Measurements from ENCODE around the gene RIPOR2. TPM values are rescaled to one million over a fixed set of nuclear protein-coding genes. Genes with fewer than 3 reads are reported as not detected.
A peak's percentile ranks its signal among the peaks of the same experiment; 100 is the strongest.

Gene RIPOR2
- total RNA-seq, 1 experiment from 2014 or later: 5.0 TPM

- Mint-ChIP-seq H3K4me1 (peaks cover 14 to 18% of the 10 kb centered on the region in 2 experiments; a peak in 3 of 4 replicates), H3K27ac (peak overlapping the region in 1 of 3 experiments; percentile 62; a peak in 1 of 7 replicates), H3K36me3 (ENCODE audit: insufficient read depth in 1 of 3, low read depth in 3 of 3) (peaks cover 0 to 11% (median 0%) of the 10 kb centered on the region in 3 experiments; a peak in 2 of 7 replicates), H3K4me3 (no peak overlapping the region), H3K27me3 (ENCODE audit: low read depth) (no peaks in the 10 kb centered on the region), H3K9me3 (no peaks in the 10 kb centered on the region; a peak in 1 of 5 replicates)
- no peak overlapping the region for H2BK15ac ChIP-seq (ENCODE audit: low read depth, low read length)
- no peak overlapping the region for H3K27ac ChIP-seq (ENCODE audit: insufficient read length, low read depth, low read length)
- DNase-seq: no peak
- H4K5ac ChIP-seq (ENCODE audit: insufficient read length, low read depth, low read length): no peak overlapping the region
- H2BK20ac ChIP-seq (ENCODE audit: low read depth, low read length, poor library complexity, severe bottlenecking): no peak overlapping the region
- H3K79me2 ChIP-seq (ENCODE audit: insufficient read depth, low read length): no peaks in the 10 kb centered on the region
- no peak overlapping the region for H3K4me2 ChIP-seq (ENCODE audit: insufficient read depth, insufficient read length, low read length)
- no peak overlapping the region for H3K18ac ChIP-seq (ENCODE audit: insufficient read length, low read depth, low read length)
- H3K56ac ChIP-seq (ENCODE audit: insufficient read length, low read depth, low read length): no peak overlapping the region
- H4K8ac ChIP-seq (replicated peaks; ENCODE audit: insufficient read length, low read depth, low read length): no peak overlapping the region
- no peaks in the 10 kb centered on the region for H3K4me1 ChIP-seq (ENCODE audit: insufficient read depth, low read length)
- H3K27me3 ChIP-seq (ENCODE audit: insufficient read depth, low read length): no peaks in the 10 kb centered on the region
- no peak overlapping the region for H3K9ac ChIP-seq (ENCODE audit: extremely low read depth, insufficient read length, low read length)
- H2BK120ac ChIP-seq (ENCODE audit: low read depth, low read length, poor library complexity, severe bottlenecking): no peak overlapping the region
- no peak overlapping the region for H2BK5ac ChIP-seq (ENCODE audit: insufficient read length, low read length)
- no peak overlapping the region for H3K4ac ChIP-seq (ENCODE audit: low read depth, low read length)
- no peaks in the 10 kb centered on the region for H3K79me1 ChIP-seq (ENCODE audit: insufficient read depth, low read depth, low read length, poor library complexity, severe bottlenecking)
- no peak for TF ChIP-seq CTCF (conservative IDR thresholded peaks at IDR 0.05)
- H2BK12ac ChIP-seq (ENCODE audit: insufficient read length, low read depth, low read length): no peak overlapping the region
- no peak overlapping the region for H3K14ac ChIP-seq (ENCODE audit: insufficient read depth, low read length)
- no peak overlapping the region for H3K23ac ChIP-seq (ENCODE audit: insufficient read length, low read depth, low read length)
- no peaks in the 10 kb centered on the region for H3K23me2 ChIP-seq (ENCODE audit: insufficient read length, low read depth, low read length, poor library complexity, severe bottlenecking)
- no CpG with 5 or more reads among the region's 6 CpGs for WGBS (ENCODE audit: extremely low coverage, insufficient read length, low lambda C conversion rate)
- H4K91ac ChIP-seq (ENCODE audit: insufficient read length, low read depth, low read length): no peak overlapping the region
- H4K20me1 ChIP-seq (ENCODE audit: control insufficient read depth, insufficient read depth, insufficient read length): no peaks in the 10 kb centered on the region
- H3T11ph ChIP-seq (ENCODE audit: low read length): no peak overlapping the region
- no peak overlapping the region for H2AK5ac ChIP-seq (ENCODE audit: insufficient read length, low read length)
- no peaks in the 10 kb centered on the region for H3K9me3 ChIP-seq (ENCODE audit: control insufficient read depth, low read depth, low read length)
- no peak overlapping the region for H2AFZ ChIP-seq (ENCODE audit: low read length)
Observed at GRCh38 chr6:24900917-24901697, 34.7 kb downstream of the RIPOR2 start.

Data from H9 (cell line).